ENCODE measurements around the gene NEAT1. TPM values are rescaled to one million over a fixed set of nuclear protein-coding genes. Genes with fewer than 3 reads are reported as not detected.

NEAT1 gene
- total RNA-seq, 1 donor, result 818 TPM

- H3K9me3 ChIP-seq (ENCODE audit: low read depth, low read length), result no peaks in the 10 kb centered on the region
- H3K79me2 ChIP-seq (ENCODE audit: insufficient read depth, low read length), result peaks cover 42% of the 10 kb centered on the region
- TF ChIP-seq, protein P1, sequence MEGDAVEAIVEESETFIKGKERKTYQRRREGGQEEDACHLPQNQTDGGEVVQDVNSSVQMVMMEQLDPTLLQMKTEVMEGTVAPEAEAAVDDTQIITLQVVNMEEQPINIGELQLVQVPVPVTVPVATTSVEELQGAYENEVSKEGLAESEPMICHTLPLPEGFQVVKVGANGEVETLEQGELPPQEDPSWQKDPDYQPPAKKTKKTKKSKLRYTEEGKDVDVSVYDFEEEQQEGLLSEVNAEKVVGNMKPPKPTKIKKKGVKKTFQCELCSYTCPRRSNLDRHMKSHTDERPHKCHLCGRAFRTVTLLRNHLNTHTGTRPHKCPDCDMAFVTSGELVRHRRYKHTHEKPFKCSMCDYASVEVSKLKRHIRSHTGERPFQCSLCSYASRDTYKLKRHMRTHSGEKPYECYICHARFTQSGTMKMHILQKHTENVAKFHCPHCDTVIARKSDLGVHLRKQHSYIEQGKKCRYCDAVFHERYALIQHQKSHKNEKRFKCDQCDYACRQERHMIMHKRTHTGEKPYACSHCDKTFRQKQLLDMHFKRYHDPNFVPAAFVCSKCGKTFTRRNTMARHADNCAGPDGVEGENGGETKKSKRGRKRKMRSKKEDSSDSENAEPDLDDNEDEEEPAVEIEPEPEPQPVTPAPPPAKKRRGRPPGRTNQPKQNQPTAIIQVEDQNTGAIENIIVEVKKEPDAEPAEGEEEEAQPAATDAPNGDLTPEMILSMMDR (IDR thresholded peaks at IDR 0.05; ENCODE audit: extremely low read depth, low read depth, low read length), result no peak
- no peaks in the 10 kb centered on the region for H3K36me3 ChIP-seq (ENCODE audit: insufficient read depth, low read length)
- peak overlapping the region; percentile 68 for H3K27ac ChIP-seq (ENCODE audit: low read depth, low read length)
- H3K4me3 ChIP-seq (ENCODE audit: insufficient read depth, low read length), result no peak overlapping the region
- no peaks in the 10 kb centered on the region for H3K27me3 ChIP-seq (ENCODE audit: insufficient read depth, low read length)
- H3K4me1 ChIP-seq (ENCODE audit: insufficient read depth, low read length), result peaks cover 62% of the 10 kb centered on the region
- DNase-seq (ENCODE audit: insufficient read length, low spot score, missing footprints), result no peak
- H3K4me2 ChIP-seq (ENCODE audit: insufficient read depth, low read length), result no peak overlapping the region
- H4K20me1 ChIP-seq (ENCODE audit: insufficient read depth, low read length), result no peaks in the 10 kb centered on the region
- H2AFZ ChIP-seq (ENCODE audit: low read length), result no peak overlapping the region
These were observed 63.3 kb downstream of the NEAT1 start for GRCh38 chr11:65485920-65486219.

DNA sequence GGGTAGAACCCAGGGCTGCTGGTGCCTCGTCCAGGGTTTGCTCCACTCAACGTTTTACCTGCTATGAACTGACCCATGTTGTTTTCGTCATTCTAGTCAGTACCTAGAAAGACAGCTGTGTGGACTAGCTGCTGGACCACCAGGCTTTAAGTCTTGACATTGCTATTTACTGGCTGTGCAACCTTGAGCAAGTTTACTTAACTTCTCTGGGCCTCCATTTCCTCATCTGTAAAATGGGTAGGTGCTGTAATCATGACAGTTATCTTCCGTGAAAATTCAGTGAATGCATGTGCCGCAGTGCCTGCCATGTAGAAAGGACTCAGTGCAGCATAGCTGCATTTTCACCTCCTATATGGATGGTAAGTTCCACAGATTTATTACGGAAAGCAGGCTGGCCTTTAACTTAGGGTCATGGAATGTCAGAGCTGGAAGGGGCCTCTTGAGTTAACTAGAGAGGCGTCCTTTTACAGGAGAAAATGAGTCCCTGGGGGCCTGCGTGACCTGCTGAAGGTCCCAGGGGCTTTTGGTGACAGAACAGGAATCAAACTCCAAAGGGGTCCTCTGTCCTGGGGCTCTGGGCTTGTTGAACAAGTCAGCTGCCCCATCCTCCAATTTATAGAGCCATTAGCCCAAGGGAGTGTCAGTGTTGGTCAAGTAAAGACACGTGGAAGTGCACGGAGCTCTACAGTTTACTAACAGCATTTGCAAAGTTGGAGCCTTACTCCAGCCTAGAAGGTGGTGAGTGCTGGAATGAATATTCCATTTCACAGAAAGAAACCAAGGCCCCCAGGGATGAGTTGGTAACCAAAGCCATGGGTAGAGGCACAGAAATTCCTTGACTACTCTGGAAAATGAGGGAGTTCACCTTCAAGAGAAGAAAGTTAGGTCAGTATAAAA, 64.2 kb downstream of the NEAT1 start:
- Histone ChIP-seq H2AFZ (ENCODE audit: low read length) (peak overlapping the region; percentile 4), H3K36me3 (ENCODE audit: insufficient read depth, low read length) (no peaks in the 10 kb centered on the region), H3K79me2 (ENCODE audit: insufficient read depth, low read length) (peaks cover 46% of the 10 kb centered on the region), H3K27me3 (ENCODE audit: insufficient read depth, low read length) (no peaks in the 10 kb centered on the region), H3K4me2 (ENCODE audit: insufficient read depth, low read length) (peak overlapping the region; percentile 60), H3K4me1 (ENCODE audit: insufficient read depth, low read length) (peaks cover 65% of the 10 kb centered on the region), H3K27ac (ENCODE audit: low read depth, low read length) (peak overlapping the region; percentile 95), H3K4me3 (ENCODE audit: insufficient read depth, low read length) (no peak overlapping the region), H3K9me3 (ENCODE audit: low read depth, low read length) (no peaks in the 10 kb centered on the region), H4K20me1 (ENCODE audit: insufficient read depth, low read length) (no peaks in the 10 kb centered on the region)
- TF ChIP-seq, protein P1 (IDR thresholded peaks at IDR 0.05; ENCODE audit: extremely low read depth, low read depth, low read length), result no peak
- no peak for DNase-seq (ENCODE audit: insufficient read length, low spot score, missing footprints)

DNA sequence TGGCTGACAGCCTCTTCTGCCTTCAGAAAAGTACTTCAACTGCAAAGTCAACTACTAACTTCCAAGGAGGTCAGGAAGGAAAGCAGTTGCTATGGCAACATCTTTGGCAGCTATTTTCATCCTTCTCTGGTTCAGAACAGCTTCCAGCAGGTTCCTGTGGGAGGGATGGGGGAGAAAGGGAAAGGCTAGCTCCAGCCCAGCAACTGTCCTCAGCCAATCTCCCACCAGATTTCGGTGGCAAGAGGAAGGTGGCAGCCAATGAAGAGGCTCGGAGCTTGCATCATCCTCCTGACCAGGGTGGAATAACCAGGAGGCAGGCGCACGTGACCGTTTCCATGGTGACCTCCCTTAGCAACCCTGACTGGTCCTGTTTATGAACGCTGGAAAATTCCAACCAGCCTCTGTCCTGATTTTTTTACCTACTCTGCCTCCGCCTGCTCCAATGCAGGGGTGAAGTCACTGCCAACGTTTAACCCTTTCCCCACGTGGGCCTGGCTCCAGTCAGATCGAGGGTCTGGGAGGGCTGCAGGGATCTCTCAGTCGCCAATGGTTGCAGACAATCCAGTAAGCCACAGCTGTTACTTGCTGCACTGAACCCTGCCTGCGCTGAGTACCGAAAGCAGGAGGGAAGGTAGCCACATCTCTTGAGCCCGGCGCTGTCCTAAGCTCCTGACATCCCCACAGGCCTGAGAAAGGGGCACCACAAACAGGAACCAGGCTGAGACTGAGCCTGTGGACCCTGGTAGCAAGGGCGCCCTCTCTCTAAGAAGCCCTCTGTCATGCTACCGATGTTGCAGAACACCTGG, 65.1 kb downstream of the NEAT1 start:
- Histone ChIP-seq H3K36me3 (ENCODE audit: insufficient read depth, low read length) (no peaks in the 10 kb centered on the region), H3K27me3 (ENCODE audit: insufficient read depth, low read length) (no peaks in the 10 kb centered on the region), H4K20me1 (ENCODE audit: insufficient read depth, low read length) (no peaks in the 10 kb centered on the region), H3K4me2 (ENCODE audit: insufficient read depth, low read length) (peak overlapping the region; percentile 76), H3K79me2 (ENCODE audit: insufficient read depth, low read length) (peaks cover 46% of the 10 kb centered on the region), H3K27ac (ENCODE audit: low read depth, low read length) (peak overlapping the region; percentile 95), H3K9me3 (ENCODE audit: low read depth, low read length) (no peaks in the 10 kb centered on the region), H3K4me1 (ENCODE audit: insufficient read depth, low read length) (peaks cover 67% of the 10 kb centered on the region), H3K4me3 (ENCODE audit: insufficient read depth, low read length) (peak overlapping the region; percentile 44), H2AFZ (ENCODE audit: low read length) (peak overlapping the region; percentile 4)
- TF ChIP-seq, protein P1 (IDR thresholded peaks at IDR 0.05; ENCODE audit: extremely low read depth, low read depth, low read length), result no peak
- peak; percentile 96 for DNase-seq (ENCODE audit: insufficient read length, low spot score, missing footprints)
